ENCODE results near the gene ZNF224. TPM values are rescaled to one million over a fixed set of nuclear protein-coding genes. Genes with fewer than 3 reads are reported as not detected.
"Not testable (repeated sequence)": the region's sequence is repeated elsewhere in the genome, so short reads cannot be mapped to it uniquely, and the experiment has no call there.

ZNF224 gene
- total RNA-seq, 1 donor from 2014 or later = 37.6 TPM

- no peak for ATAC-seq
- intact Hi-C loops (cut with DNase I) = no loop called here
- no peak for DNase-seq (ENCODE audit: low spot score)
These were observed 19.7 kb downstream of the ZNF224 start for GRCh38 chr19:44113784-44114390.

GRCh38 chr19:44121162-44121561 lies 27.0 kb downstream of the ZNF224 start:
- intact Hi-C loops (cut with DNase I); ATAC-seq; DNase-seq (ENCODE audit: low spot score): not testable (repeated sequence)

- ATAC-seq = no peak
- no peak for DNase-seq (ENCODE audit: low spot score)
- intact Hi-C loops (cut with DNase I) = no loop called here
These were observed 37.8 kb downstream of the ZNF224 start for GRCh38 chr19:44131955-44132354.

- intact Hi-C loops (cut with DNase I) = no loop called here
- ATAC-seq (peak; percentile 99), DNase-seq (ENCODE audit: low spot score) (peak; percentile 91)
These were observed 47.3 kb downstream of the ZNF224 start, which contains the start of gene ZNF234 for GRCh38 chr19:44141191-44142058. TSS of gene ZNF234 (plus strand) at chr19:44141554. CDS start at chr19:44144633, 3,079 bp downstream.

GRCh38 chr19:44142059-44142433 lies 47.9 kb downstream of the ZNF224 start:
- intact Hi-C loops (cut with DNase I) = no loop called here
- ATAC-seq (peak; percentile 44), DNase-seq (ENCODE audit: low spot score) (no peak)

- DNase-seq (ENCODE audit: low spot score) (no peak), ATAC-seq (no peak)
- intact Hi-C loops (cut with DNase I) = no loop called here
These were observed 55.6 kb downstream of the ZNF224 start for GRCh38 chr19:44149776-44150175.

GRCh38 chr19:44151491-44151890 lies 57.3 kb downstream of the ZNF224 start:
- intact Hi-C loops (cut with DNase I) = no loop called here
- ATAC-seq (no peak), DNase-seq (ENCODE audit: low spot score) (no peak)

GRCh38 chr19:44156475-44156874 lies 62.3 kb downstream of the ZNF224 start:
- DNase-seq (ENCODE audit: low spot score) = no peak
- ATAC-seq = no peak
- intact Hi-C loops (cut with DNase I) = no loop called here

Other genes starting within 250 kb of the ZNF224 start
- 5.9 TPM for gene ZNF404, start 210.4 kb upstream of the ZNF224 start, total RNA-seq
- gene ZNF45, start 159.1 kb upstream of the ZNF224 start, total RNA-seq = 16.3 TPM
- gene ZNF221, start 143.1 kb upstream of the ZNF224 start, total RNA-seq = 12.2 TPM
- 9.4 TPM for gene ZNF155, start 110.2 kb upstream of the ZNF224 start, total RNA-seq
- 7.2 TPM for gene ZNF230, start 91.4 kb upstream of the ZNF224 start, total RNA-seq
- gene ZNF222, start 69.0 kb upstream of the ZNF224 start, total RNA-seq = 3.1 TPM
- gene ZNF223, start 42.3 kb upstream of the ZNF224 start, total RNA-seq = 6.0 TPM
- 3.2 TPM for gene ZNF284, start 22.2 kb upstream of the ZNF224 start, total RNA-seq
- 7.0 TPM for gene ZNF225, start 19.0 kb downstream of the ZNF224 start, total RNA-seq
- gene ZNF234, start 47.2 kb downstream of the ZNF224 start, total RNA-seq = 16.6 TPM
- 29.8 TPM for gene ZNF226, start 70.7 kb downstream of the ZNF224 start, total RNA-seq
- 30.6 TPM for gene ZNF227, start 118.2 kb downstream of the ZNF224 start, total RNA-seq
- 0.40 TPM for gene ZNF233, start 165.5 kb downstream of the ZNF224 start, total RNA-seq
- 11.5 TPM for gene ZNF235, start 210.7 kb downstream of the ZNF224 start, total RNA-seq